ENCODE measurements around the gene LRRC42. TPM values are rescaled to one million over a fixed set of nuclear protein-coding genes. Genes with fewer than 3 reads are reported as not detected.

Gene LRRC42, protein sequence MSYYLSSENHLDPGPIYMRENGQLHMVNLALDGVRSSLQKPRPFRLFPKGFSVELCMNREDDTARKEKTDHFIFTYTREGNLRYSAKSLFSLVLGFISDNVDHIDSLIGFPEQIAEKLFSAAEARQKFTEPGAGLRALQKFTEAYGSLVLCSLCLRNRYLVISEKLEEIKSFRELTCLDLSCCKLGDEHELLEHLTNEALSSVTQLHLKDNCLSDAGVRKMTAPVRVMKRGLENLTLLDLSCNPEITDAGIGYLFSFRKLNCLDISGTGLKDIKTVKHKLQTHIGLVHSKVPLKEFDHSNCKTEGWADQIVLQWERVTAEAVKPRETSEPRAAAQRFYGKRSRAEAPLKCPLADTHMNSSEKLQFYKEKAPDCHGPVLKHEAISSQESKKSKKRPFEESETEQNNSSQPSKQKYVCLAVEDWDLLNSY
- total RNA-seq (10 to 100 TPM; 18.5 to 21.6 (median 19.8) TPM), polyA plus RNA-seq (10 to 100 TPM; 15.2 to 25.4 (median 19.2) TPM)

DNA sequence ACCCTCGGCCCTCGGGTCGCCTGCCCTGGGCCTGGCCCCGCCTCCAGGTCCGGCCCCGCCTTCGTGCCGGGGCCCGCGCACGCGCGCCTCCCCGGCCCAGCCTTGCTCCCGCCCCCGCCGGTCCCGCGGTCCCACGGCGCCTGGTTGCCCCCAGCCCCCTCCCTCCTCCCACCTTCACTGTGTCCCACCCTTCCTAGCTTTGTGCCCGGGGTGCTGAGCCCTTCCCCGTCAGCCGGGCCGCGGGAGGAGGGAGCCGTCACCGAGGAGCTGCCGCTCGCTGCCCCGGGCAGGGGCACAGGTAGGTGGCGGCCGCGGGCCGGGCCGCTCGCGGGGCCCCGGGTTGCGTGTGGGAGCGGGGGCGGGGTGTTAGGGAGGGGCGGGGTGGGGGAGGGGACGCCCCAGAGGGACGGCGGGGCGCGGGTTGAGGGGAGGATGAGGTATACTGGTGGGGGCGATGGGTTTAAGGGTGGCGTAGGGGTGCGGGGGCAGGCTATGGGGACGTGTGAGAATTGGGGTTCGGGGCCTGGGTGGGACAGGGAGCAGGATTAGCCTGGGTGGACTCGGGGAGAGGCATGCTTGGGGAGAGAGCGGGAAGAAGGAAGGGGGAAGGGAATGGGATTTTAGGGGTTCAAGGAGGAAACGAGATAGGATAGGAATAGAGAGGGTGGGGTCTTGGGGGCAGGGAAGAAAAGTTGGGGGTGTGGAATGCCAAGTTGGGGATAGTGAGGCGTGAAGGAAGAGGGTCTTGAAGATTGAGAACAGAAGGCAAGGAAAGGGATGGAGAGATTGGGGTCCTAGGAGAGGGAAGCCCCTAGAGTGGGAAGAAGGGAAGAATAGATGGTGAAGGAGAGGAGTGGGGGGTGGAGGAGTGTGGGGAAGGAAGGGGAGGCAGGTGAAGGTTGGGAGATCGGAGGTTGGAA lies at the start of gene LRRC42:
Gene LRRC42, plus strand, starts transcription at position 99 of the 920 bp plus-strand sequence. CDS start 5,650 bp downstream, outside the sequence.
- no peak for DNase-seq
- Histone ChIP-seq H3K4me3 (peak within 1 kb of the TSS; percentile 68 to 93 (median 82)), H3K4me1 (peaks cover 0 to 43% (median 33%) of the 10 kb centered on the region in 4 donors), H3K36me3 (no peaks in the 10 kb centered on the region), H3K27ac (peak within 1 kb of the TSS; percentile 92 to 96 (median 94)), H3K27me3 (no peaks in the 10 kb centered on the region), H3K9me3 (no peaks in the 10 kb centered on the region)
- intact Hi-C loops (cut with DNase I), result loop anchor here (2.0 to 5.0 kb wide), 2 partner anchors 58 to 109 kb away; partner anchors contain the start of genes NDC1 and YIPF1
- TF ChIP-seq, protein P1, sequence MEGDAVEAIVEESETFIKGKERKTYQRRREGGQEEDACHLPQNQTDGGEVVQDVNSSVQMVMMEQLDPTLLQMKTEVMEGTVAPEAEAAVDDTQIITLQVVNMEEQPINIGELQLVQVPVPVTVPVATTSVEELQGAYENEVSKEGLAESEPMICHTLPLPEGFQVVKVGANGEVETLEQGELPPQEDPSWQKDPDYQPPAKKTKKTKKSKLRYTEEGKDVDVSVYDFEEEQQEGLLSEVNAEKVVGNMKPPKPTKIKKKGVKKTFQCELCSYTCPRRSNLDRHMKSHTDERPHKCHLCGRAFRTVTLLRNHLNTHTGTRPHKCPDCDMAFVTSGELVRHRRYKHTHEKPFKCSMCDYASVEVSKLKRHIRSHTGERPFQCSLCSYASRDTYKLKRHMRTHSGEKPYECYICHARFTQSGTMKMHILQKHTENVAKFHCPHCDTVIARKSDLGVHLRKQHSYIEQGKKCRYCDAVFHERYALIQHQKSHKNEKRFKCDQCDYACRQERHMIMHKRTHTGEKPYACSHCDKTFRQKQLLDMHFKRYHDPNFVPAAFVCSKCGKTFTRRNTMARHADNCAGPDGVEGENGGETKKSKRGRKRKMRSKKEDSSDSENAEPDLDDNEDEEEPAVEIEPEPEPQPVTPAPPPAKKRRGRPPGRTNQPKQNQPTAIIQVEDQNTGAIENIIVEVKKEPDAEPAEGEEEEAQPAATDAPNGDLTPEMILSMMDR (IDR thresholded peaks at IDR 0.05), result peak in 1 of 4 experiments; percentile 16
- no peak for TF ChIP-seq POLR2A (IDR thresholded peaks at IDR 0.05)
- no peak for TF ChIP-seq EP300 (IDR thresholded peaks at IDR 0.05)
- peak in 1 of 4 donors; percentile 11 for TF ChIP-seq POLR2AphosphoS5 (IDR thresholded peaks at IDR 0.05)
- WGBS, 2 donors, result 1 to 2% methylated on average over 58 of the region's 58 CpGs

DNA sequence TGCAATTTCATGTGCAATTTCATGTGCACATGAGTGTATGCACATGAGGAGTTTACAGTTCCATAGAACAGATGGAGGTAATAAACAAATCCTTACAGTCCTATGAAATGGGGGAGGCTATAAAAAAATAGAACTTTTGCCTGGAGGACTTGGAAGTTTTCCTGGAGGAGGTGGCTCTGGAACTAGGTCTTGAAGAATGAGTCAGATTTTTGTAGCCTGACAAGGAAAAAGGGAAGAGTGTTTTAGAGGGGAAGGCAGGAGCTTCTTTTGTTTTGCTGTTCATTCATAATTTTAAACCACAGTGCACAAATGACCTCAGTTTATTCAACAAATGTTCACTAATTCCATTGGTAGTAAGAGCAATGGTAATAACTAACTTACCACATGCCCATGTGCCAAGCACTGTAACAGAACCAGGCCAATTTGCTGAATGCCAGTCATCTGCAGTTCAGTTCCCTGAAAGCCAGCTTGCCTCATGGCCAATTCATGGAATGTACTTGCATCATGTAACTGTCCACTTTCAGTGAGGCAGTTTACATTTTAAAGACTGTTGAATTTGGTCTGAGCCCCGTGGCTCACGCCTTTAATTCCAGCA lies 49.4 kb upstream of the LRRC42 start:
- no peaks in the 10 kb centered on the region for H3K9me3 ChIP-seq
- intact Hi-C loops (cut with DNase I), result loop anchor here (5.0 kb wide), 1 partner anchor 156 kb away; the partner anchor contains the start of genes TCEANC2 and TMEM59
- TF ChIP-seq POLR2A (IDR thresholded peaks at IDR 0.05) (no peak), POLR2AphosphoS5 (IDR thresholded peaks at IDR 0.05) (no peak), EP300 (IDR thresholded peaks at IDR 0.05) (no peak)
- TF ChIP-seq, protein P1 (IDR thresholded peaks at IDR 0.05), result no peak
- DNase-seq, result no peak
- no peak overlapping the region for H3K4me3 ChIP-seq
- no peaks in the 10 kb centered on the region for H3K36me3 ChIP-seq
- peaks cover 0 to 46% (median 35%) of the 10 kb centered on the region in 4 donors for H3K4me1 ChIP-seq
- H3K27ac ChIP-seq, result peak overlapping the region; percentile 56 to 65 (median 60)
- WGBS, 2 donors, result 70 to 72% methylated on average over 2 of the region's 2 CpGs
- no peaks in the 10 kb centered on the region for H3K27me3 ChIP-seq

DNA sequence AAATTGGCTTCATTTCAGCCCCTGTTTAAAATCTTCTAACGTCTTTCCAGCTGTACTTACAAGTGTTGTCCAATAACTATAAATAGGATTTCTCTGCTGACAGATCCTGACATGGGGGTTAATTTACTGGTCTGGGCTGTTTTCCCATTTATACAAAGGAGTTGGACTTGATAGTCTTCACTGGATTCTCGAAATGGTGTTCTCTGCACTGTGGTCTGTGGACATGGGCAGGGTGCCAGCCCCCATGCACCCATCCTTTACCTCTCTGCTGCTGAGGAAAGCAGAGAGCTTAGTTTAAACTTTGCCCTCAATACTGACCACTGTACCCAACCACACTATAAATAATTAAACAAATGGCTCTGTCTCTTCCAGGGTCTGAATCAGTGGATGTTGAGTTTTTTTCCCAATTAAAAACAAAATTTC lies 46.9 kb upstream of the LRRC42 start:
- intact Hi-C loops (cut with DNase I), result loop anchor here (5.0 kb wide), 1 partner anchor 153 kb away; the partner anchor contains the start of genes TCEANC2 and TMEM59
- Histone ChIP-seq H3K36me3 (no peaks in the 10 kb centered on the region), H3K4me1 (peaks cover 0 to 46% (median 35%) of the 10 kb centered on the region in 4 donors), H3K9me3 (no peaks in the 10 kb centered on the region), H3K27ac (peak overlapping the region in 3 of 4 donors; percentile 40 to 65 (median 62)), H3K27me3 (no peaks in the 10 kb centered on the region), H3K4me3 (no peak overlapping the region)
- no peak for TF ChIP-seq POLR2A (IDR thresholded peaks at IDR 0.05)
- peak in 2 of 4 donors; percentile 38 to 41 for TF ChIP-seq POLR2AphosphoS5 (IDR thresholded peaks at IDR 0.05)
- no peak for TF ChIP-seq EP300 (IDR thresholded peaks at IDR 0.05)
- TF ChIP-seq, protein P1 (IDR thresholded peaks at IDR 0.05), result no peak
- 5 to 19% methylated on average over 2 of the region's 2 CpGs for WGBS, 2 donors
- DNase-seq, result no peak

DNA sequence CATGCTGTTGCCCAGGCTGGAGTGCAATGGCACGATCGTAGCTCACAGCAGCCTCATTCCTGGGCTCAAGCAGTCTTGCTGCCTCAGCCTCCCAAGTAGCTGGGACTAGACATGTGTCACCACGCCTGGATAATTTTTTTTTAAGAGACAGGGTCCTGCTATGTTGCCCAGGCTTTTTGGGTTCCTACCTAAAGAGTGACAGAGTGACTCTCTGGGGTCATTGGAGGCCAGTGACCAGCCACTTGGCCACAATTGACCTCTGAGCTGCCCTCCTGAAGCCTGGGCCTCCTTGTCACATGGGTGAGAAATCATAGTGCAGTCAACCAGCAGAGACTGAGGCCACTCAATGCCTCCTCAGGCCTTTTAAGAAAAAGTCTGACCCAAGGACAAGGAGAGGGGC lies 46.4 kb upstream of the LRRC42 start:
- H3K36me3 ChIP-seq, result no peaks in the 10 kb centered on the region
- H3K27me3 ChIP-seq, result no peaks in the 10 kb centered on the region
- no peak for TF ChIP-seq POLR2AphosphoS5 (IDR thresholded peaks at IDR 0.05)
- no peak for TF ChIP-seq POLR2A (IDR thresholded peaks at IDR 0.05)
- TF ChIP-seq, protein P1 (IDR thresholded peaks at IDR 0.05), result no peak
- TF ChIP-seq EP300 (IDR thresholded peaks at IDR 0.05), result no peak
- no peak overlapping the region for H3K27ac ChIP-seq
- DNase-seq, result no peak
- no peak overlapping the region for H3K4me3 ChIP-seq
- 88 to 89% methylated on average over 3 of the region's 3 CpGs for WGBS, 2 donors
- no peaks in the 10 kb centered on the region for H3K9me3 ChIP-seq
- intact Hi-C loops (cut with DNase I), result loop anchor here (5.0 kb wide), 1 partner anchor 153 kb away; the partner anchor contains the start of genes TCEANC2 and TMEM59
- peaks cover 0 to 46% (median 35%) of the 10 kb centered on the region in 4 donors for H3K4me1 ChIP-seq

Measured in sigmoid colon (tissue), 7 donors.